ENCODE measurements around the gene DLGAP1.
"Not testable (repeated sequence)": the region's sequence is repeated elsewhere in the genome, so short reads cannot be mapped to it uniquely, and the experiment has no call there.

The DLGAP1 gene

GRCh38 chr18:3472121-3472520, 983.0 kb downstream of the DLGAP1 start:
- not testable (repeated sequence) for H3K4me3 ChIP-seq (ENCODE audit: low read depth in 1 of 2, low read length in 2 of 2); H3K9ac ChIP-seq (ENCODE audit: low read depth in 1 of 2, low read length in 2 of 2); H3K27me3 ChIP-seq (ENCODE audit: control insufficient read depth in 1 of 2, insufficient read depth in 2 of 2, low read length in 2 of 2); H3K27ac ChIP-seq (ENCODE audit: low read depth, low read length); H3K4me1 ChIP-seq (ENCODE audit: control insufficient read depth in 1 of 2, insufficient read depth in 2 of 2, low read length in 2 of 2); H3K36me3 ChIP-seq (ENCODE audit: control insufficient read depth in 1 of 2, insufficient read depth in 2 of 2, low read length in 2 of 2); H3K9me3 ChIP-seq (ENCODE audit: control insufficient read depth in 1 of 2, low read length in 2 of 2)

GRCh38 chr18:3471141-3471648, 983.9 kb downstream of the DLGAP1 start:
- peaks cover 0 to 4% of the 10 kb centered on the region in 2 donors for H3K9me3 ChIP-seq (ENCODE audit: control insufficient read depth in 1 of 2, low read length in 2 of 2)
- H3K36me3 ChIP-seq (ENCODE audit: control insufficient read depth in 1 of 2, insufficient read depth in 2 of 2, low read length in 2 of 2): no peaks in the 10 kb centered on the region
- no peak overlapping the region for H3K27ac ChIP-seq (ENCODE audit: low read depth, low read length)
- peaks cover 8 to 10% of the 10 kb centered on the region in 2 donors for H3K4me1 ChIP-seq (ENCODE audit: control insufficient read depth in 1 of 2, insufficient read depth in 2 of 2, low read length in 2 of 2)
- H3K9ac ChIP-seq (ENCODE audit: low read depth in 1 of 2, low read length in 2 of 2): no peak overlapping the region
- H3K27me3 ChIP-seq (ENCODE audit: control insufficient read depth in 1 of 2, insufficient read depth in 2 of 2, low read length in 2 of 2): no peaks in the 10 kb centered on the region
- no peak overlapping the region for H3K4me3 ChIP-seq (ENCODE audit: low read depth in 1 of 2, low read length in 2 of 2)

- no peaks in the 10 kb centered on the region for H3K9me3 ChIP-seq (ENCODE audit: control insufficient read depth in 1 of 2, low read length in 2 of 2)
- no peaks in the 10 kb centered on the region for H3K27me3 ChIP-seq (ENCODE audit: control insufficient read depth in 1 of 2, insufficient read depth in 2 of 2, low read length in 2 of 2)
- no peaks in the 10 kb centered on the region for H3K36me3 ChIP-seq (ENCODE audit: control insufficient read depth in 1 of 2, insufficient read depth in 2 of 2, low read length in 2 of 2)
Observed at GRCh38 chr18:3468833-3469232, 986.3 kb downstream of the DLGAP1 start.

GRCh38 chr18:3468066-3468705, 986.9 kb downstream of the DLGAP1 start:
- no peaks in the 10 kb centered on the region for H3K36me3 ChIP-seq (ENCODE audit: control insufficient read depth in 1 of 2, insufficient read depth in 2 of 2, low read length in 2 of 2)
- H3K9me3 ChIP-seq (ENCODE audit: control insufficient read depth in 1 of 2, low read length in 2 of 2): no peaks in the 10 kb centered on the region
- H3K9ac ChIP-seq (ENCODE audit: low read depth in 1 of 2, low read length in 2 of 2): no peak overlapping the region
- H3K4me3 ChIP-seq (ENCODE audit: low read depth in 1 of 2, low read length in 2 of 2): no peak overlapping the region
- H3K27ac ChIP-seq (ENCODE audit: low read depth, low read length): no peak overlapping the region
- H3K27me3 ChIP-seq (ENCODE audit: control insufficient read depth in 1 of 2, insufficient read depth in 2 of 2, low read length in 2 of 2): no peaks in the 10 kb centered on the region
- H3K4me1 ChIP-seq (ENCODE audit: control insufficient read depth in 1 of 2, insufficient read depth in 2 of 2, low read length in 2 of 2): peaks cover 8 to 10% of the 10 kb centered on the region in 2 donors

More at GRCh38 chr18:3468833-3469232, 986.3 kb downstream of the DLGAP1 start:
- no peak overlapping the region for H3K4me3 ChIP-seq (ENCODE audit: low read depth in 1 of 2, low read length in 2 of 2)
- no peak overlapping the region for H3K9ac ChIP-seq (ENCODE audit: low read depth in 1 of 2, low read length in 2 of 2)
- peaks cover 8 to 10% of the 10 kb centered on the region in 2 donors for H3K4me1 ChIP-seq (ENCODE audit: control insufficient read depth in 1 of 2, insufficient read depth in 2 of 2, low read length in 2 of 2)
- no peak overlapping the region for H3K27ac ChIP-seq (ENCODE audit: low read depth, low read length)

- H3K9ac ChIP-seq (ENCODE audit: low read depth in 1 of 2, low read length in 2 of 2): no peak overlapping the region
- H3K4me1 ChIP-seq (ENCODE audit: control insufficient read depth in 1 of 2, insufficient read depth in 2 of 2, low read length in 2 of 2): peaks cover 8 to 10% of the 10 kb centered on the region in 2 donors
Observed at GRCh38 chr18:3466872-3467271, 988.2 kb downstream of the DLGAP1 start.

GRCh38 chr18:3466045-3466444, 989.1 kb downstream of the DLGAP1 start:
- Histone ChIP-seq H3K27me3 (ENCODE audit: control insufficient read depth in 1 of 2, insufficient read depth in 2 of 2, low read length in 2 of 2) (no peaks in the 10 kb centered on the region), H3K9ac (ENCODE audit: low read depth in 1 of 2, low read length in 2 of 2) (no peak overlapping the region), H3K36me3 (ENCODE audit: control insufficient read depth in 1 of 2, insufficient read depth in 2 of 2, low read length in 2 of 2) (peaks cover 2 to 3% of the 10 kb centered on the region in 2 donors), H3K9me3 (ENCODE audit: control insufficient read depth in 1 of 2, low read length in 2 of 2) (no peaks in the 10 kb centered on the region), H3K4me3 (ENCODE audit: low read depth in 1 of 2, low read length in 2 of 2) (no peak overlapping the region), H3K27ac (ENCODE audit: low read depth, low read length) (no peak overlapping the region), H3K4me1 (ENCODE audit: control insufficient read depth in 1 of 2, insufficient read depth in 2 of 2, low read length in 2 of 2) (peaks cover 8 to 10% of the 10 kb centered on the region in 2 donors)

More at GRCh38 chr18:3466872-3467271, 988.2 kb downstream of the DLGAP1 start:
- Histone ChIP-seq H3K27ac (ENCODE audit: low read depth, low read length) (no peak overlapping the region), H3K9me3 (ENCODE audit: control insufficient read depth in 1 of 2, low read length in 2 of 2) (no peaks in the 10 kb centered on the region), H3K4me3 (ENCODE audit: low read depth in 1 of 2, low read length in 2 of 2) (no peak overlapping the region), H3K36me3 (ENCODE audit: control insufficient read depth in 1 of 2, insufficient read depth in 2 of 2, low read length in 2 of 2) (peaks cover 0 to 2% of the 10 kb centered on the region in 2 donors), H3K27me3 (ENCODE audit: control insufficient read depth in 1 of 2, insufficient read depth in 2 of 2, low read length in 2 of 2) (no peaks in the 10 kb centered on the region)

GRCh38 chr18:3463051-3463450, 992.1 kb downstream of the DLGAP1 start:
- no peak overlapping the region for H3K27ac ChIP-seq (ENCODE audit: low read depth, low read length)
- H3K4me1 ChIP-seq (ENCODE audit: control insufficient read depth in 1 of 2, insufficient read depth in 2 of 2, low read length in 2 of 2): peaks cover 15 to 25% of the 10 kb centered on the region in 2 donors
- H3K36me3 ChIP-seq (ENCODE audit: control insufficient read depth in 1 of 2, insufficient read depth in 2 of 2, low read length in 2 of 2): peaks cover 5 to 11% of the 10 kb centered on the region in 2 donors
- H3K9ac ChIP-seq (ENCODE audit: low read depth in 1 of 2, low read length in 2 of 2): no peak overlapping the region
- H3K27me3 ChIP-seq (ENCODE audit: control insufficient read depth in 1 of 2, insufficient read depth in 2 of 2, low read length in 2 of 2): no peaks in the 10 kb centered on the region
- H3K9me3 ChIP-seq (ENCODE audit: control insufficient read depth in 1 of 2, low read length in 2 of 2): no peaks in the 10 kb centered on the region
- no peak overlapping the region for H3K4me3 ChIP-seq (ENCODE audit: low read depth in 1 of 2, low read length in 2 of 2)

- Histone ChIP-seq H3K27me3 (ENCODE audit: control insufficient read depth in 1 of 2, insufficient read depth in 2 of 2, low read length in 2 of 2) (no peaks in the 10 kb centered on the region), H3K4me1 (ENCODE audit: control insufficient read depth in 1 of 2, insufficient read depth in 2 of 2, low read length in 2 of 2) (peaks cover 11 to 31% of the 10 kb centered on the region in 2 donors), H3K9ac (ENCODE audit: low read depth in 1 of 2, low read length in 2 of 2) (no peak overlapping the region), H3K27ac (ENCODE audit: low read depth, low read length) (no peak overlapping the region), H3K36me3 (ENCODE audit: control insufficient read depth in 1 of 2, insufficient read depth in 2 of 2, low read length in 2 of 2) (peaks cover 5 to 19% of the 10 kb centered on the region in 2 donors), H3K9me3 (ENCODE audit: control insufficient read depth in 1 of 2, low read length in 2 of 2) (no peaks in the 10 kb centered on the region), H3K4me3 (ENCODE audit: low read depth in 1 of 2, low read length in 2 of 2) (no peak overlapping the region)
Observed at GRCh38 chr18:3461704-3462103, 993.4 kb downstream of the DLGAP1 start.

GRCh38 chr18:3460823-3461398, 994.2 kb downstream of the DLGAP1 start:
- peaks cover 11 to 35% of the 10 kb centered on the region in 2 donors for H3K4me1 ChIP-seq (ENCODE audit: control insufficient read depth in 1 of 2, insufficient read depth in 2 of 2, low read length in 2 of 2)
- no peaks in the 10 kb centered on the region for H3K9me3 ChIP-seq (ENCODE audit: control insufficient read depth in 1 of 2, low read length in 2 of 2)
- H3K27ac ChIP-seq (ENCODE audit: low read depth, low read length): no peak overlapping the region
- no peak overlapping the region for H3K4me3 ChIP-seq (ENCODE audit: low read depth in 1 of 2, low read length in 2 of 2)
- H3K27me3 ChIP-seq (ENCODE audit: control insufficient read depth in 1 of 2, insufficient read depth in 2 of 2, low read length in 2 of 2): no peaks in the 10 kb centered on the region
- no peak overlapping the region for H3K9ac ChIP-seq (ENCODE audit: low read depth in 1 of 2, low read length in 2 of 2)
- peaks cover 5 to 19% of the 10 kb centered on the region in 2 donors for H3K36me3 ChIP-seq (ENCODE audit: control insufficient read depth in 1 of 2, insufficient read depth in 2 of 2, low read length in 2 of 2)

All from duodenal mucosa (tissue), 2 donors.